H9 (cell line): Measurements from ENCODE around the gene CDKAL1. TPM values are rescaled to one million over a fixed set of nuclear protein-coding genes. Genes with fewer than 3 reads are reported as not detected.

Experiments
- DNase-seq: peaks from one replicate; pipeline ENCODE4 v3.0.0-alpha.2; 2017
- H2AFZ ChIP-seq: one replicate; pipeline ENCODE4 v1.6.1; 2013; ENCODE audit warnings: mild to moderate bottlenecking, low read length, control low read depth, moderate library complexity
- H2AK5ac ChIP-seq: 2 replicates; pipeline ENCODE4 v1.6.1; 2013; ENCODE audit warnings: low read length, control low read depth, mixed read lengths; ENCODE audit not compliant: insufficient read length
- H2BK120ac ChIP-seq: one replicate; pipeline ENCODE4 v1.6.1; 2013; ENCODE audit warnings: low read depth, mild to moderate bottlenecking, low read length, control low read depth, inconsistent platforms; ENCODE audit not compliant: poor library complexity, severe bottlenecking
- H2BK12ac ChIP-seq: 2 replicates; pipeline ENCODE4 v1.6.1; 2013; ENCODE audit warnings: low read length, control low read depth, mixed read lengths, low read depth; ENCODE audit not compliant: insufficient read length
- H2BK15ac ChIP-seq: 2 replicates; pipeline ENCODE4 v1.6.1; 2013; ENCODE audit warnings: low read depth, low read length, control low read depth
- H2BK20ac ChIP-seq: one replicate; pipeline ENCODE4 v1.6.1; 2013; ENCODE audit warnings: low read depth, mild to moderate bottlenecking, low read length, control low read depth, inconsistent platforms; ENCODE audit not compliant: poor library complexity, severe bottlenecking
- H2BK5ac ChIP-seq: 2 replicates; pipeline ENCODE4 v1.6.1; 2013; ENCODE audit warnings: low read length, control low read depth, mixed read lengths; ENCODE audit not compliant: insufficient read length
- H3K14ac ChIP-seq: 2 replicates; pipeline ENCODE4 v1.6.1; 2013; ENCODE audit warnings: low read length, control low read depth; ENCODE audit not compliant: insufficient read depth
- H3K18ac ChIP-seq: 2 replicates; pipeline ENCODE4 v1.6.1; 2013; ENCODE audit warnings: low read depth, mild to moderate bottlenecking, mixed read lengths, low read length, control low read depth; ENCODE audit not compliant: insufficient read length
- H3K23ac ChIP-seq: 2 replicates; pipeline ENCODE4 v1.6.1; 2013; ENCODE audit warnings: low read length, control low read depth, mixed read lengths, low read depth; ENCODE audit not compliant: insufficient read length
- H3K23me2 ChIP-seq: 2 replicates; pipeline ENCODE4 v1.6.1; 2013; ENCODE audit warnings: low read depth, mild to moderate bottlenecking, mixed read lengths, low read length, control low read depth; ENCODE audit not compliant: insufficient read length, poor library complexity, severe bottlenecking
- H3K27ac ChIP-seq: 2 replicates; pipeline ENCODE4 v1.5.1; 2013; ENCODE audit warnings: low read length, control low read depth, mixed read lengths, low read depth; ENCODE audit not compliant: insufficient read length
- H3K27me3 ChIP-seq: 2 replicates; pipeline ENCODE4 v1.6.1; 2013; ENCODE audit warnings: low read length, control low read depth, inconsistent platforms; ENCODE audit not compliant: insufficient read depth
- H3K4ac ChIP-seq: 2 replicates; pipeline ENCODE4 v1.6.1; 2013; ENCODE audit warnings: low read depth, mild to moderate bottlenecking, control low read depth, inconsistent platforms, low read length, moderate library complexity
- H3K4me1 ChIP-seq: 2 replicates; pipeline ENCODE4 v1.6.1; 2013; ENCODE audit warnings: low read length, control low read depth, inconsistent platforms; ENCODE audit not compliant: insufficient read depth
- H3K4me2 ChIP-seq: 2 replicates; pipeline ENCODE4 v1.6.1; 2013; ENCODE audit warnings: low read length, control low read depth, mixed read lengths; ENCODE audit not compliant: insufficient read length, insufficient read depth
- H3K56ac ChIP-seq: 2 replicates; pipeline ENCODE4 v1.6.1; 2013; ENCODE audit warnings: low read depth, mild to moderate bottlenecking, mixed read lengths, low read length, control low read depth; ENCODE audit not compliant: insufficient read length
- H3K79me1 ChIP-seq: 2 replicates; pipeline ENCODE4 v1.6.1; 2013; ENCODE audit warnings: low read depth, mild to moderate bottlenecking, moderate library complexity, low read length, control low read depth, inconsistent platforms; ENCODE audit not compliant: insufficient read depth, poor library complexity, severe bottlenecking
- H3K79me2 ChIP-seq: 2 replicates; pipeline ENCODE4 v1.6.1; 2013; ENCODE audit warnings: low read length, control low read depth, inconsistent platforms; ENCODE audit not compliant: insufficient read depth
- H3K9ac ChIP-seq: 2 replicates; pipeline ENCODE4 v1.6.1; 2013; ENCODE audit warnings: low read length, control low read depth, mixed read lengths; ENCODE audit not compliant: insufficient read length; ENCODE audit errors: extremely low read depth
- H3K9me3 ChIP-seq: one replicate; pipeline ENCODE4 v1.6.1; 2013; ENCODE audit warnings: low read depth, low read length, inconsistent platforms; ENCODE audit not compliant: control insufficient read depth
- H3T11ph ChIP-seq: one replicate; pipeline ENCODE4 v1.6.1; 2013; ENCODE audit warnings: mild to moderate bottlenecking, low read length, control low read depth, inconsistent platforms
- H4K20me1 ChIP-seq: one replicate; pipeline ENCODE4 v1.6.1; 2013; ENCODE audit not compliant: control insufficient read depth, insufficient read length, insufficient read depth
- H4K5ac ChIP-seq: 2 replicates; pipeline ENCODE4 v1.6.1; 2013; ENCODE audit warnings: low read depth, mild to moderate bottlenecking, mixed read lengths, low read length, control low read depth; ENCODE audit not compliant: insufficient read length
- H4K8ac ChIP-seq: replicated peaks from 2 replicates; pipeline ENCODE4 v1.6.1; 2013; ENCODE audit warnings: low read length, control low read depth, mixed read lengths, low read depth; ENCODE audit not compliant: insufficient read length
- H4K91ac ChIP-seq: 2 replicates; pipeline ENCODE4 v1.6.1; 2013; ENCODE audit warnings: low read depth, mild to moderate bottlenecking, moderate library complexity, mixed read lengths, low read length, control low read depth; ENCODE audit not compliant: insufficient read length
- H3K27ac Mint-ChIP-seq, 3 experiments: 2 replicates in 2 of 3; 3 replicates in 1 of 3; pipeline ENCODE4 v1.8.0; 2020 to 2021; ENCODE audit warnings: mixed read lengths in 3 of 3, mild to moderate bottlenecking in 1 of 3, moderate library complexity in 1 of 3
- H3K27me3 Mint-ChIP-seq: 2 replicates; pipeline ENCODE4 v1.8.0; 2021; ENCODE audit warnings: low read depth, mild to moderate bottlenecking, moderate library complexity, mixed read lengths
- H3K36me3 Mint-ChIP-seq, 3 experiments: 2 replicates in 2 of 3; 3 replicates in 1 of 3; pipeline ENCODE4 v1.8.0; 2020 to 2021; ENCODE audit warnings: low read depth in 3 of 3, mixed read lengths in 3 of 3; ENCODE audit not compliant: insufficient read depth in 1 of 3
- H3K4me1 Mint-ChIP-seq, 2 experiments: 2 replicates each; pipeline ENCODE4 v1.8.0; 2020; ENCODE audit warnings: mixed read lengths in 2 of 2
- H3K4me3 Mint-ChIP-seq, 2 experiments: 2 replicates in 1 of 2; 3 replicates in 1 of 2; pipeline ENCODE4 v1.8.0; 2020 to 2021; ENCODE audit warnings: mild to moderate bottlenecking in 2 of 2, mixed read lengths in 2 of 2, moderate library complexity in 1 of 2
- H3K9me3 Mint-ChIP-seq, 2 experiments: 2 replicates in 1 of 2; 3 replicates in 1 of 2; pipeline ENCODE4 v1.8.0; 2020; ENCODE audit warnings: mild to moderate bottlenecking in 2 of 2, mixed read lengths in 2 of 2, moderate library complexity in 1 of 2
- WGBS: extraction: QIAGEN DNeasy Blood & Tissue Kit; methylation state at CpG from one replicate; pipeline ENCODE4 v1.1.7; 2013; ENCODE audit warnings: missing lambda C conversion rate, low lambda C conversion rate, mixed read lengths; ENCODE audit not compliant: insufficient read length; ENCODE audit errors: extremely low coverage; 5-methylcytosine and 5-hydroxymethylcytosine counted together
- total RNA-seq: library from RNA; stranded (reverse); gene quantifications from 2 replicates; pipeline ENCODE4 v1.2.1, GENCODE V29; 2021
- TF ChIP-seq, protein P1 (sequence below): fragments of 200-600 bp; sonication (generic); conservative IDR thresholded peaks from 3 replicates; pipeline ENCODE4 v1.8.0; 2021; ENCODE audit warnings: antibody characterized with exemption, mild to moderate bottlenecking

The CDKAL1 gene
- total RNA-seq, 1 experiment from 2014 or later = 23.0 TPM

- no peak overlapping the region for H3K56ac ChIP-seq
- no peak overlapping the region for H3K27ac Mint-ChIP-seq
- no peaks in the 10 kb centered on the region for H3K27me3 ChIP-seq
- no peak overlapping the region for H2AFZ ChIP-seq
- no CpG with 5 or more reads among the region's 1 CpG for WGBS
- no peak overlapping the region for H2BK15ac ChIP-seq
- H2AK5ac ChIP-seq = no peak overlapping the region
- H3K9me3 Mint-ChIP-seq = peaks cover 1 to 4% of the 10 kb centered on the region in 2 experiments
- no peaks in the 10 kb centered on the region for H3K79me2 ChIP-seq
- H3T11ph ChIP-seq = no peak overlapping the region
- H3K4ac ChIP-seq = no peak overlapping the region
- no peak overlapping the region for H3K18ac ChIP-seq
- no peaks in the 10 kb centered on the region for H3K23me2 ChIP-seq
- no peak overlapping the region for H3K23ac ChIP-seq
- no peak overlapping the region for H2BK120ac ChIP-seq
- no peak for DNase-seq
- H4K91ac ChIP-seq = no peak overlapping the region
- no peak overlapping the region for H2BK20ac ChIP-seq
- H3K14ac ChIP-seq = no peak overlapping the region
- peaks cover under 1 to 4% (median 3%) of the 10 kb centered on the region in 3 experiments; a peak in 3 of 7 replicates for H3K36me3 Mint-ChIP-seq
- H2BK5ac ChIP-seq = no peak overlapping the region
- H3K27me3 Mint-ChIP-seq = no peaks in the 10 kb centered on the region
- TF ChIP-seq, protein P1, sequence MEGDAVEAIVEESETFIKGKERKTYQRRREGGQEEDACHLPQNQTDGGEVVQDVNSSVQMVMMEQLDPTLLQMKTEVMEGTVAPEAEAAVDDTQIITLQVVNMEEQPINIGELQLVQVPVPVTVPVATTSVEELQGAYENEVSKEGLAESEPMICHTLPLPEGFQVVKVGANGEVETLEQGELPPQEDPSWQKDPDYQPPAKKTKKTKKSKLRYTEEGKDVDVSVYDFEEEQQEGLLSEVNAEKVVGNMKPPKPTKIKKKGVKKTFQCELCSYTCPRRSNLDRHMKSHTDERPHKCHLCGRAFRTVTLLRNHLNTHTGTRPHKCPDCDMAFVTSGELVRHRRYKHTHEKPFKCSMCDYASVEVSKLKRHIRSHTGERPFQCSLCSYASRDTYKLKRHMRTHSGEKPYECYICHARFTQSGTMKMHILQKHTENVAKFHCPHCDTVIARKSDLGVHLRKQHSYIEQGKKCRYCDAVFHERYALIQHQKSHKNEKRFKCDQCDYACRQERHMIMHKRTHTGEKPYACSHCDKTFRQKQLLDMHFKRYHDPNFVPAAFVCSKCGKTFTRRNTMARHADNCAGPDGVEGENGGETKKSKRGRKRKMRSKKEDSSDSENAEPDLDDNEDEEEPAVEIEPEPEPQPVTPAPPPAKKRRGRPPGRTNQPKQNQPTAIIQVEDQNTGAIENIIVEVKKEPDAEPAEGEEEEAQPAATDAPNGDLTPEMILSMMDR = no peak
- H3K79me1 ChIP-seq = no peaks in the 10 kb centered on the region
- H4K20me1 ChIP-seq = no peaks in the 10 kb centered on the region
- H3K4me1 ChIP-seq = no peaks in the 10 kb centered on the region
- no peaks in the 10 kb centered on the region for H3K9me3 ChIP-seq
- no peak overlapping the region for H3K27ac ChIP-seq
- peaks cover 0 to 1% of the 10 kb centered on the region in 2 experiments; a peak in 1 of 4 replicates for H3K4me1 Mint-ChIP-seq
- no peak overlapping the region for H4K8ac ChIP-seq
- H3K4me3 Mint-ChIP-seq = no peak overlapping the region
- H4K5ac ChIP-seq = no peak overlapping the region
- no peak overlapping the region for H3K4me2 ChIP-seq
- no peak overlapping the region for H2BK12ac ChIP-seq
- H3K9ac ChIP-seq = no peak overlapping the region
Observed at GRCh38 chr6:20979076-20979475, 444.8 kb downstream of the CDKAL1 start.
